HG03442 (cell line): ENCODE measurements around the gene MRPS25.
"Not testable (repeated sequence)": the region's sequence is repeated elsewhere in the genome, so short reads cannot be mapped to it uniquely, and the experiment has no call there.

ENCODE experiments used
- ATAC-seq: cut with Tn5 transposase; IDR thresholded peaks from one replicate; pipeline ENCODE4 v1.9.1; 2021; ENCODE audit warnings: mild to moderate bottlenecking, moderate library complexity; ENCODE audit not compliant: unreplicated experiment

MRPS25 gene

GRCh38 chr3:15044326-15044725 lies 20.8 kb downstream of the MRPS25 start:
- no peak for ATAC-seq

GRCh38 chr3:15043408-15044171 lies 21.5 kb downstream of the MRPS25 start:
- ATAC-seq = no peak

- ATAC-seq = no peak
Observed at GRCh38 chr3:15042936-15043335, 22.2 kb downstream of the MRPS25 start.

GRCh38 chr3:15041950-15042349 lies 23.2 kb downstream of the MRPS25 start:
- no peak for ATAC-seq

GRCh38 chr3:15040844-15041243 lies 24.3 kb downstream of the MRPS25 start:
- no peak for ATAC-seq

GRCh38 chr3:15038306-15038705 lies 26.8 kb downstream of the MRPS25 start:
- ATAC-seq = no peak

- ATAC-seq = no peak
Observed at GRCh38 chr3:15033103-15033502, 32.0 kb downstream of the MRPS25 start.

- no peak for ATAC-seq
Observed at GRCh38 chr3:15032650-15033049, 32.5 kb downstream of the MRPS25 start.

GRCh38 chr3:15029625-15030024 lies 35.5 kb downstream of the MRPS25 start:
- ATAC-seq = no peak

- ATAC-seq = no peak
Observed at GRCh38 chr3:15023719-15024118, 41.4 kb downstream of the MRPS25 start.

GRCh38 chr3:15023249-15023648 lies 41.9 kb downstream of the MRPS25 start:
- ATAC-seq = no peak

- no peak for ATAC-seq
Observed at GRCh38 chr3:15017191-15017590, 47.9 kb downstream of the MRPS25 start.

- no peak for ATAC-seq
Observed at GRCh38 chr3:15015456-15015855, 49.7 kb downstream of the MRPS25 start.

GRCh38 chr3:15014606-15015328 lies 50.3 kb downstream of the MRPS25 start:
- no peak for ATAC-seq

GRCh38 chr3:15011174-15011573 lies 53.9 kb downstream of the MRPS25 start:
- no peak for ATAC-seq

- no peak for ATAC-seq
Observed at GRCh38 chr3:15010664-15011063, 54.5 kb downstream of the MRPS25 start.

- no peak for ATAC-seq
Observed at GRCh38 chr3:15009167-15009566, 55.9 kb downstream of the MRPS25 start.

GRCh38 chr3:15007681-15008141 lies 57.4 kb downstream of the MRPS25 start:
- no peak for ATAC-seq

- ATAC-seq = not testable (repeated sequence)
Observed at GRCh38 chr3:14999182-14999581, 65.9 kb downstream of the MRPS25 start.
